ENCODE measurements around the gene DNAJC7. TPM values are rescaled to one million over a fixed set of nuclear protein-coding genes. Genes with fewer than 3 reads are reported as not detected.

The DNAJC7 gene
- total RNA-seq, 6 experiments from 2014 or later: 32.7 to 40.3 (median 35.2) TPM

DNA sequence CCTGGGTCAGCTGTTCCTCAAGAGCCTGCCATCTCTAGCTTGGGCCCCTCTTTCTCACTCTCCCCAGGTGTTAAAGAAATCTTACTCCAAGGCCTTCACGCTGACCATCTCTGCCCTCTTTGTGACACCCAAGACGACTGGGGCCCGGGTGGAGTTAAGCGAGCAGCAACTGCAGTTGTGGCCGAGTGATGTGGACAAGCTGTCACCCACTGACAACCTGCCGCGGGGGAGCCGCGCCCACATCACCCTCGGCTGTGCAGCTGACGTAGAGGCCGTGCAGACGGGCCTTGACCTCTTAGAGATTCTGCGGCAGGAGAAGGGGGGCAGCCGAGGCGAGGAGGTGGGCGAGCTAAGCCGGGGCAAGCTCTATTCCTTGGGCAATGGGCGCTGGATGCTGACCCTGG is 43.8 kb downstream of the DNAJC7 start:
- intact Hi-C loops (cut with DNase I): no loop called here
- 73% methylated on average over 5 of the region's 19 CpGs for WGBS (ENCODE audit: insufficient coverage, low coverage, low lambda C conversion rate, missing lambda C conversion rate)
- Histone ChIP-seq H3K27me3 (no peaks in the 10 kb centered on the region), H3K4me3 (no peak overlapping the region), H3K27ac (peak overlapping the region in 2 of 3 donors; percentile 11 to 28), H3K36me3 (peaks cover 5 to 59% (median 15%) of the 10 kb centered on the region in 4 donors), H3K9me3 (no peaks in the 10 kb centered on the region), H3K4me1 (peaks cover 0 to 36% (median 18%) of the 10 kb centered on the region in 4 donors)
- DNase-seq (peak in 1 of 3 donors; percentile 47), ATAC-seq (no peak)
- TF ChIP-seq, protein P1, sequence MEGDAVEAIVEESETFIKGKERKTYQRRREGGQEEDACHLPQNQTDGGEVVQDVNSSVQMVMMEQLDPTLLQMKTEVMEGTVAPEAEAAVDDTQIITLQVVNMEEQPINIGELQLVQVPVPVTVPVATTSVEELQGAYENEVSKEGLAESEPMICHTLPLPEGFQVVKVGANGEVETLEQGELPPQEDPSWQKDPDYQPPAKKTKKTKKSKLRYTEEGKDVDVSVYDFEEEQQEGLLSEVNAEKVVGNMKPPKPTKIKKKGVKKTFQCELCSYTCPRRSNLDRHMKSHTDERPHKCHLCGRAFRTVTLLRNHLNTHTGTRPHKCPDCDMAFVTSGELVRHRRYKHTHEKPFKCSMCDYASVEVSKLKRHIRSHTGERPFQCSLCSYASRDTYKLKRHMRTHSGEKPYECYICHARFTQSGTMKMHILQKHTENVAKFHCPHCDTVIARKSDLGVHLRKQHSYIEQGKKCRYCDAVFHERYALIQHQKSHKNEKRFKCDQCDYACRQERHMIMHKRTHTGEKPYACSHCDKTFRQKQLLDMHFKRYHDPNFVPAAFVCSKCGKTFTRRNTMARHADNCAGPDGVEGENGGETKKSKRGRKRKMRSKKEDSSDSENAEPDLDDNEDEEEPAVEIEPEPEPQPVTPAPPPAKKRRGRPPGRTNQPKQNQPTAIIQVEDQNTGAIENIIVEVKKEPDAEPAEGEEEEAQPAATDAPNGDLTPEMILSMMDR (IDR thresholded peaks at IDR 0.05): no peak

DNA sequence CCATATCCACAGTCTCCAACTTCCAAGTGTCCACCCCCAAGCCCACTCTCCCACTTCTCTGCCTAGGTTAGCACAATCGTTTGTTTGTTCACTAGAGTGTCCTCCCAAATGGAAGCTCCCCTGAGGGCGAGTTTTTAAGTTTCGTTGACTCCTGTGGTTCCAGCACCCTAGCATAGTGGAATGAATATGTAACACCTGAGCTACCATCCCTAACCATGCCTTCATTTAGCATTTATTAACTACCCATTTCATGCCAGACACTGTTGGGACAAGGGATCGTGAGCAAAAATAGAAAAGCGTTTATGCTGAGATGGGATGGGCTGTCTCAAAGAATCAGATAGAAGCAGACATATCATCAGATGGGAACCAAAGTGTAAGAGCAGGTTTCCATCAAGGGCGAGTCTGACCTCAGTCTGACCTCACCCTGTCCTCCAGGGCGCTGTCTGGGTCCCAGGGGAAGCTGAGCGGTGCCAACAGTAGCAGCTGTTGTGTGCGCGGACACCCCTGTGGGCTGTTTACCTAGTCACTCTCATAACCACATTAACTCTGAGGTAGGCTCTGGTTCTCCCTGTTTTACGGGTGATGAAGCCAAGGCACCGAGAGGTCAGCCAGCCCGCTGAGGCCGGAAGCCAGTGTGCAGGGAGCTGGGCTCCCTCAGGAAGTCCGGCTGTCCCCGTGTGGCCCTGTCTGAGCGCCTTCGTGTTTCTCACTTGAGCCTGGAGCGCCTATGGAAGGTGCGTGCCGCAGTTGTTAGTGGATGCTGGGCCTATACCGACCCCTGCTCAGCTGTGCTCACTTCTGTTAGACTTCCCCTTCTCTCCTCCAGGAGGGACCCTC is 44.5 kb downstream of the DNAJC7 start:
- H3K4me1 ChIP-seq: peaks cover 0 to 39% (median 18%) of the 10 kb centered on the region in 4 donors
- peak; percentile 69 to 81 (median 79) for DNase-seq

DNA sequence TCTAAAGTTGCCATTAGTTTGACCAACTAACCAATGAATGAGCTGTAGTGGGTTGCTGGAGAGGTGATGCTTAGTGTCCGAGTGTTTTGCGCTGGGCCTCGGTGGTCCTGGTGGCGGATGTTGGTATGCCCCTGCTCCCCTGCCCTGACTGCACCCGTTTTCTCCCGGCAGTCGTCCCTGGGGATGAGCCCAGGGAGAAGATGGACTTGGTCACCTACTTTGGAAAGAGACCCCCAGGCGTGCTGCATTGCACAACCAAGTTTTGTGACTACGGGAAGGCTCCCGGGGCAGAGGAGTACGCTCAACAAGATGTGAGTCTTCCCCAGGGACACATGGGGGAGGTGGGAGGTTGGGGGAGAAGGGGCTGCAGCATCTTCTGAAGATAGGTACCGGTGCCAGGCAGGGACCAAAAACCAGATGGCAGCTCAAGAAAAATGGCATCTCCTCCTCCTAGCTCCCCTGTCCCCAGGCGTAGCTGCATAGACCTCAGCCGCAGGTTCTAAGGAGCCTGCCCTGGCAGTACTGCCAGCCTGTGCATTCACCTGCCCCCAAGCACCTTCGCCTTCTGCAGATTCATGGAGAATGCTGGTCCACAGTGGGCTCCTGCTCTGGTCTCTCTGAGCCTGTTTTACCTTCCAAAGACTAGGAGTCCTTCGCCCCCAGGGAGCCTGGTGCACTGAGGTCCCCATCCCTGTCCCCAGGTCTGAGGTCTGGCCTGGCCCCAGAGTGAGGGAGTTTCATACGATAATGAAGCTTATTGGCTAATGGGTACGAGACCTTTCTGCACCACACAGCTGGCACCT is 45.3 kb downstream of the DNAJC7 start:
- DNase-seq (no peak), ATAC-seq (no peak)
- peak overlapping the region in 1 of 3 donors; percentile 11 for H3K27ac ChIP-seq
- no peaks in the 10 kb centered on the region for H3K27me3 ChIP-seq
- H3K9me3 ChIP-seq: no peaks in the 10 kb centered on the region
- intact Hi-C loops (cut with DNase I): no loop called here
- H3K36me3 ChIP-seq: peaks cover 0 to 44% (median 12%) of the 10 kb centered on the region in 4 donors
- 79% methylated on average over 12 of the region's 18 CpGs for WGBS (ENCODE audit: insufficient coverage, low coverage, low lambda C conversion rate, missing lambda C conversion rate)
- H3K4me1 ChIP-seq: peaks cover 0 to 39% (median 16%) of the 10 kb centered on the region in 4 donors
- TF ChIP-seq, protein P1 (IDR thresholded peaks at IDR 0.05): no peak
- TF ChIP-seq POLR2A (IDR thresholded peaks at IDR 0.05): no peak
- H3K4me3 ChIP-seq: no peak overlapping the region

More for the DNA sequence above, 44.5 kb downstream of the DNAJC7 start:
- Histone ChIP-seq H3K27ac (peak overlapping the region; percentile 5 to 28 (median 11)), H3K4me3 (no peak overlapping the region), H3K36me3 (peaks cover 0 to 53% (median 15%) of the 10 kb centered on the region in 4 donors), H3K9me3 (no peaks in the 10 kb centered on the region), H3K27me3 (no peaks in the 10 kb centered on the region)
- 40% methylated on average over 9 of the region's 22 CpGs for WGBS (ENCODE audit: insufficient coverage, low coverage, low lambda C conversion rate, missing lambda C conversion rate)
- peak; percentile 70 to 83 (median 78) for ATAC-seq
- TF ChIP-seq, protein P1 (IDR thresholded peaks at IDR 0.05): no peak
- no peak for TF ChIP-seq POLR2A (IDR thresholded peaks at IDR 0.05)
- intact Hi-C loops (cut with DNase I): no loop called here

DNA sequence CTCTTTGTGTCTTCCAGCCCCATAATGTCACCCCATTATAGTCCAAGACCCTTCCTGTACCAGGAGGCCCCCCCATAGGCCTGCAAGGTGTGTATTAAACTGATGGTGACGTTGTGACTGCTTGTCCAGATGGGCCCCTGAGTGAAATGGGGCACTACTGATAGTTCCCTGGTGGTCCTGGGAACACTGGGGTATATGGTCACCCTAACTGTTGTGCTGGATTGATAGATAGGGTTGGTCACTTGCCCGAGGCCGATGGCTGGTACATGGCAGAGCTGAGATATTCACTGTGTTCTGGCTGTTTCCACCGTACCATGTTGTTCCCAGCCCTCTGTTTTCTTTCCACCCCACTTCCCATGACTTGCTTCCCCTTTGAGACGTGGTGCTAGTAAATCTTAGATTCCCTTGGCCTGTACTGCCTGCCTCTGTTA is 46.3 kb downstream of the DNAJC7 start:
- Histone ChIP-seq H3K9me3 (no peaks in the 10 kb centered on the region), H3K36me3 (peaks cover 0 to 36% (median 8%) of the 10 kb centered on the region in 4 donors), H3K27ac (no peak overlapping the region), H3K27me3 (no peaks in the 10 kb centered on the region), H3K4me1 (peaks cover 0 to 31% (median 13%) of the 10 kb centered on the region in 4 donors), H3K4me3 (no peak overlapping the region)
- no peak for DNase-seq
- TF ChIP-seq, protein P1 (IDR thresholded peaks at IDR 0.05): no peak
- no peak for TF ChIP-seq POLR2A (IDR thresholded peaks at IDR 0.05)
- WGBS (ENCODE audit: insufficient coverage, low coverage, low lambda C conversion rate, missing lambda C conversion rate): 82% methylated on average over 2 of the region's 5 CpGs
- ATAC-seq: no peak
- intact Hi-C loops (cut with DNase I): no loop called here

Measured in right lobe of liver (tissue), 6 donors.